NCI-H526 (cell line): Measurements from ENCODE around the gene NXPE3.
A peak's percentile ranks its signal among the peaks of the same experiment; 100 is the strongest.
"Not testable (repeated sequence)": the region's sequence is repeated elsewhere in the genome, so short reads cannot be mapped to it uniquely, and the experiment has no call there.

Experiments
- DNase-seq, 2 experiments: peaks; one replicate each; lab custom pipeline; 2025; lab: John Stamatoyannopoulos, UW

The NXPE3 gene

DNA sequence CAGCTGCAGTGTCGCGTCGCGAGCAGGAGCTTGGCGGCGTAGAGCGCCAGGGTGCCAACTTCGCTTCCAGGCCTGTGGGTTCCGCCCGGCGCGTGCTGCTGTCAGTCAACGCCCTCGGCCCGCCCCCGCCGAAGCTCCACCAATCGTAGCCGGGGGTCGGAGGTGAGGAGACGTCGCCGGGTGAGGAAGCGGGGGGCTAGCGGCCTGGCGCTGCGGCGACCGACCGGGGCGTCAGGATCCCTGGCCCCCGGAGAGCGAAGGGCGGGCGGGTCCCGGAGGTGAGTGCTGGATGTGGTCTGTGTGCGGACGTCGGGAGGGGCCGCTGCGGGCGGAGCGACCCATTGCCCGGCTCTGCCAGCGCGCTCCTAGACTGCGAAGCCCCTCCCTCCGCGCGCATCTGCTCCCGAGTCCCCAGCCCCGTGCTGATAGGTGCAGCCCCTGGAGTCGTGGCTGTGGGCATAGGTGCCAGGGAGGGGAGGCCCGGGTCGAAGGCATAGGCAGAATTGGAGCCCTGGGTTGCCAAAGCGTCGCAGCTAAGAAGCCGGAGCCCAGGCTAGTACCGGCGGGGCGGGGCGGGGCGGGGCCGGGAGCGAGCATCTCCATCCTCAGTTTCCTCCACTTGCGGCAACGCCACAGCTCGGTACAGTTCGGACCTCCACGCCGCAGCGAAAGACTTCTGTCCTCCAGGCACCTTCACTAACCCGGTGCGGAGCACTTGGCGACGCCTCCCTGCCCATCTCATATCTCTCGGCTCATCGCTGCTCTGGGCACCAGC lies at the start of gene NXPE3:
Gene NXPE3 (plus strand): TSS at position 165 of the 775 bp plus-strand sequence. CDS start 6,386 bp downstream, outside the sequence.
- peak; percentile 70 to 89 for DNase-seq

DNA sequence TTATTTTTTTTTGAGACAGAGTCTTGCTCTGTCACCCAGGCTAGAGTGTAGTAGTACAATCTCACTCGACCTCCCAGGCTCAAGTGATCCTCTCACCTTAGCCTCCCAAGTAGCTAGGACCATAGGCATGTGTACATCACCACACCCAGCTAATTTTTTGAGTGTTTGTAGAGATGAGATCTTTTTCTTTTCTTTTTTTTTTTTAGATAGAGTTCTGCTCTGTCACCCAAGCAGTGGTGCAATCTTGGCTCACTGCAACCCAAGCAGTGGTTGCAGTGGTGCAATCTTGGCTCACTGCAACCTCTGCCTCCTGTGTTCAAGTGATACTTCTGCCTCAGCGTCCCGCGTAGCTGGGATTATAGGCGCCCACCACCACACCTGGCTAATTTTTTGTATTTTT lies 49.4 kb upstream of the NXPE3 start:
- DNase-seq, result no peak

DNA sequence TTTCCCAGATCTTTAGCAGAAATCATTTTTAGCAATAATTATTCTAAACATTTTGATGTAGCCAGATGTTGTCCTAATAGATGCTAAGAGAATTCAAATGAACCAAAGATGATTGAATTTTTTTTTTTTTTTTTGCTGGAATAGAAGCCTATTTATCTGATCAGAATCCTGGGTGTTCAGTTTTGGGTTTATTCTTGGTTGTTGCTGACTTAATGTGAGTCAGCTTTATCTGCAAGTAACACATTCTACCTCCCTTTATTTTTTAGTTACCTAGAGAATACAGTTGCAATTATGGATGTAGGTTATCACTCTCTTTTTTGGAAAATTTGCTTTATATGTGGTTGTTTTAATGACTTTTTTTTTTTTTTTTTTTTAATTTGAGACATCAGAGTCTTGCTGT lies 48.2 kb upstream of the NXPE3 start:
- no peak for DNase-seq

DNA sequence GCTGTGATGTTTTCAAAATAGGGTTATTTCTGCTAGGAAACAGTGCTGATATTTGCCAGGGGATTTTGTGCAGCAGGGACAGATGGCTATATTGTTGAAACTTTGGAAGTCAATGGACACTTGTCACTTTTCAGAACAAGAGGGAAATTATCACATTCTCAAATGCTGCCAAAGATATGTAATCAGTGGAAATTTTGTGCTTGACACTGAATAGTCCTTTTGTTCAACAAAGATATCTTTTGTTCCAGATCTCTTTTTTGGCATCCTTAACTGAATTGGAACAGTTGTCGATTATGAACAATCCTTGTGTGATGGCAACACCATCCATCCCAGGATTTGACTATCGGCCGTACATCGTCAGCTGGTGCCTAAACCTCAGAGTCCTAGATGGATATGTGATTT lies 46.8 kb upstream of the NXPE3 start:
- DNase-seq, result no peak

DNA sequence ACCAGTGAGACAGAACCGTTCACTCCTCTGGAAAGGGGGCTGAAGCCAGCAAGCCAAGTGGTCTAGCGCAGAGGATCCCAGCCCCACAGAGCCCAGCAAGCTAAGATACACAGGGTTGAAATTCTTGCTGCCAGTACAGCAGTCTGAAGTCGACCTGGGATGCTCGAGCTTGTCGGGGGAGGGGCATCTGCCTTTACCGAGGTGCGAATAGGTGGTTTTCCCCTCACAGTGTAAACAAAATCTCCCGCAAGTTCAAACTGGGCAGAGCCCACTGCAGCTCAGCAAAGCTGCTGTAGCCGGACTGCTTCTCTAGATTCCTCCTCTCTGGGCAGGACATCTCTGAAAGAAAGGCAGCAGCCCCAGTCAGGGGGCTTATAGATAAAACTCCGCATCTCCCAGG lies 43.2 kb upstream of the NXPE3 start:
- DNase-seq, result no peak

DNA sequence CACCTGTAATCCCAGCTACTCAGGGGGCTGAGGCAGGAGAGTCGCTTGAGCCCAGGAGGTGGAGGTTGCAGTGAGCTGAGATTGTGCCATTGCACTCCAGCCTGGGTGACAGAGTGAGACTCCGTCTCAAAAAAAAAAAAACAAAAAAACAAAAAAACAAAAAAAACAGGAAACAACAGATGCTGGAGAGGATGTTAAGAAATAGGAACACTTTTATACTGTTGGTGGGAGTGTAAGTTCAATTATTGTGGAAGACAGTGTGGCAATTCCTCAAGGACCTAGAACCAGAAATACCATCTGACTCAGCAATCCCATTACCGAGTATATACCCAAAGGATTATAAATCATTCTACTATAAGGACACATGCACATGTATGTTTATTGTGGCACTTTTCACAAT lies 37.1 kb upstream of the NXPE3 start:
- DNase-seq, result not testable (repeated sequence)

DNA sequence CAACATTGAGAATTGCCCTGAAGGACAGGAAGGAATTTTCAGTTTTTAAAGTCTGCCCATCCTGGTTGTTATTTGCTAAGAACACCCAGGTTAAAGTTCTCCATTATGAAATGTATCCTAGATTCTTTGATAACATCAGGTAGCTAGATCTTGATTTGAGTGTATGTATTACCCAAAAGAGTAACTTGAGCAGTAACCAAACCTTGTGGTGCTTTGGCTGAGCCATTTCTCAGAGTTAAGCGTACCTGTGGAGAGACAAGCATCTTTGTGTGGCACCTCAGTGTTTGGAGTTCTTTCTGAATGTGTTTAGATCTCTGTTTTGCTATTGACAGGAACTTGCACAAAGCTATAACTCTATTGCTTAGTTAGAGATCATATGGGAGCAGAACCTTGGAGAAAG lies 34.2 kb upstream of the NXPE3 start:
- DNase-seq, result no peak

DNA sequence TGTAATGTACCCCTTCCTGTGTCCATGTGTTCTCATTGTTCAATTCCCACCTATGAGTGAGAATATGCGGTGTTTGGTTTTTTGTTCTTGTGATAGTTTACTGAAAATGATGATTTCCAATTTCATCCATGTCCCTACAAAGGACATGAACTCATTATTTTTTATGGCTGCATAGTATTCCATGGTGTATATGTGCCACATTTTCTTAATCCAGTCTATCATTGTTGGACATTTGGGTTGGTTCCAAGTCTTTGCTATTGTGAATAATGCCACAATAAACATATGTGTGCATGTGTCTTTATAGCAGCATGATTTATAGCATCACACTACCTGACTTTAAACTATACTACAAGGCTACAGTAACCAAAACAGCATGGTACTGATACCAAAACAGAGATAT lies 33.1 kb upstream of the NXPE3 start:
- DNase-seq, result not testable (repeated sequence)

DNA sequence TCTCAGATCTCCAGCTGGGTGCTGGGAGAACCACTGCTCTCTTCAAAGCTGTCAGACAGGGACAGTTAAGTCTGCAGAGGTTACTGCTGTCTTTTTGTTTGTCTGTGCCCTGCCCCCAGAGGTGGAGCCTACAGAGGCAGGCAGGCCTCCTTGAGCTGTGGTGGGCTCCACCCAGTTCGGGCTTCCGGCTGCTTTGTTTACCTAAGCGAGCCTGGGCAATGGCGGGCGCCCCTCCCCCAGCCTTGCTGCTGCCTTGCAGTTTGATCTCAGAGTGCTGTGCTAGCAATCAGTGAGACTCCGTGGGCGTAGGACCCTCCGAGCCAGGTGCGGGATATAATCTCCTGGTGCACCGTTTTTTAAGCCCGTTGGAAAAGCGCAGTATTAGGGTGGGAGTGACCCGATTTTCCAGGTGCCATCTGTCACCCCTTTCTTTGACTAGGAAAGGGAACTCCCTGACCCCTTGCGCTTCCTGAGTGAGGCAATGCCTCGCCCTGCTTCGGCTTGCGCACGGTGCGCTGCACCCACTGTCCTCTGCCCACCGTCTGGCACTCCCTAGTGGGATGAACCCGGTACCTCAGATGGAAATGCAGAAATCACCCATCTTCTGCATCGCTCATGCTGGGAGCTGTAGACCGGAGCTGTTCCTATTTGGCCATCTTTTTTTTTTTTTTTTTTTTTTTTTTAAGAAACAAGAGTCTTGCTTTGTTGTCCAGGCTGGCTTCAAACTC lies 25.5 kb upstream of the NXPE3 start:
- DNase-seq, result not testable (repeated sequence)

DNA sequence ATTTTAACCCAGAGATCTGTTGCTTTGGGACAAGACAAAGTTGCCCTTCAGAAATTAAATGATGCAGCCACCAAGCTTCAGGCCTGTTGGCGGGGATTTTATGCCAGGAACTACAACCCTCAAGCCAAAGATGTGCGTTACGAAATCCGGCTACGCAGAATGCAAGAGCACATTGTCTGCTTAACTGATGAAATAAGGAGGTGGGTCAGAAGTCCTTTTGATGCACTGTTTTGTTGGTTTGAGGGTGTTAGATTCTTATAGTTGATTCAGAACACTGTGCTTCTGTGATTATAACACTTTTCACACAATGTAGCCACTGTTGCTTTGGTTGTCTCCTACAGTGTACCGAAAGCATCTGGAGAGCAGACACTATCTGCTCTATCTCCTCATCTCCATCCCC lies 20.8 kb upstream of the NXPE3 start:
- DNase-seq, result no peak

DNA sequence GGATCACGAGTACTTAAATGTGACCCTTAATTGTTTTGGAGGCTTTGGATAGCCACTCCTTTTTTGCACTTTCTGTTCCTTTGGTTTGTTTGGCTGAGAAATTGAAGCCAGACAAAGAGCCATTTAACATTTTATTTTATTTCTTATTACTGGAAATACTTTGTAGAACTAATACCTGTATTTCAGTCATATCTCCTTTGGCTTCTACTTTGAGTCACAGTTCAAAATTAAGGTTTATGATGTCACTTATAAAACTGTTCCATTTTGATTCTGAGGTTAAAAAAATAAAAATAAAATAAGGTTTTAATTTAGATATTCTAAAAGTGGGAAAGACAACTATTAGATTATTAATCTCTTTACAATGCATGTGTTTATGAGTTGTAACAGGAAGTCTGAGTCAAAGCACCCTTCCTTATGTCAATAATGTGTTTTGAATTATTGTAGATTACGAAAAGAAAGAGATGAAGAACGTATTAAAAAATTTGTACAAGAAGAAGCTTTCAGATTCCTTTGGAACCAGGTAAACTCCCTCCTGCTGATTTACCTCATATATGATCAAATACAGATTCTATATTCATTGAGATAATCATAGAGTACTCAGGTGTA lies 16.9 kb upstream of the NXPE3 start:
- DNase-seq, result no peak

DNA sequence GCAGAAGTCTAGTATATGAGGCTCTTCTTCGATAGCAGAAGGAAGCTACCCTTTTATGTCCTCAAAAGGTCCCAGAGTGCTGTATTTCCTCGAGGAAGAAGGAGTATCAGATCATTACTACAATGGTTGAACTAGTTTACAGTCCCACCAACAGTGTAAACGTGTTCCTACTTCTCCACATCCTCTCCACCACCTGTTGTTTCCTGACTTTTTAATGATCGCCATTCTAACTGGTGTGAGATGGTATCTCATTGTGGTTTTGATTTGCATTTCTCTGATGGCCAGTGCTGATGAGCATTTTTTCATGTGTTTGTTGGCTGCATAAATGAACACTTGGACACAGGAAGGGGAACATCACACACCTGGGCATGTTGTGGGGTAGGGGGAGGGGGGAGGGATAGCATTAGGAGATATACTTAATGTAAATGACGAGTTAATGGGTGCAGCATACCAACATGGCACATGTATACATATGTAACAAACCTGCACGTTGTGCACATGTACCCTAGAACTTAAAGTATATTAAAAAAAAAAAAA lies 1.2 kb upstream of the NXPE3 start:
- DNase-seq, result peak in 1 of 2 experiments; percentile 7

DNA sequence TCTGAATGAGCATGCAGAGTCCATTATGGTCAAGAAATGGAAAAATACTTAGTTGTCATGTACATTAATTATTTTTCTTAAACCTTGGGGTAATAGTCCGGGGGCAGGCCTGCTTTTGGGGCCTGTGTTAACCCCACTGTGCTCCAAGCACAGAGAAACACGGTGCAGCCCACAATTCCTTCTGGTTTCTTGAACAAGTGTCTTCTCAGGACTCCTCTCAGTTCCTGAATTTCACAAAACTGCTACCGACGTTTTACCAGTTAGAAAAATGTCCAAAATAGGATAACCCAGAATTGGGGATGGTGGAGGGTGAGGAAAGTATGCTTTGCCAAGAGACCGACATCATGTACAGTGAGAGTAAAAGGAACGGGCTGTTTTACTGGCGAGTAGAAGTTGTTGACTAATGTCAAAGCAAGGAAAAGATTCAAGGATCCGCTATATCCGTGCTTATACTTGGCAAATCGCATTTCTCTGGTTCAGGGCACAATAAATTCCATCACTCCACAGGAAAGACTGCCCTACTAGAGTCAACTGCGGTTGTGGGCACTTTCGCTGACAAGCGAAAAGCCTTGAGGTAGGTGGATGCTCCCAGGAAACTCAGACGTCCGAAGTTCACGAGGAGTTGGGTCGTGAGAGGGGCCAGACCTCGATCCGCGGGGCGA lies 495 bp upstream of the NXPE3 start:
- DNase-seq, result no peak

DNA sequence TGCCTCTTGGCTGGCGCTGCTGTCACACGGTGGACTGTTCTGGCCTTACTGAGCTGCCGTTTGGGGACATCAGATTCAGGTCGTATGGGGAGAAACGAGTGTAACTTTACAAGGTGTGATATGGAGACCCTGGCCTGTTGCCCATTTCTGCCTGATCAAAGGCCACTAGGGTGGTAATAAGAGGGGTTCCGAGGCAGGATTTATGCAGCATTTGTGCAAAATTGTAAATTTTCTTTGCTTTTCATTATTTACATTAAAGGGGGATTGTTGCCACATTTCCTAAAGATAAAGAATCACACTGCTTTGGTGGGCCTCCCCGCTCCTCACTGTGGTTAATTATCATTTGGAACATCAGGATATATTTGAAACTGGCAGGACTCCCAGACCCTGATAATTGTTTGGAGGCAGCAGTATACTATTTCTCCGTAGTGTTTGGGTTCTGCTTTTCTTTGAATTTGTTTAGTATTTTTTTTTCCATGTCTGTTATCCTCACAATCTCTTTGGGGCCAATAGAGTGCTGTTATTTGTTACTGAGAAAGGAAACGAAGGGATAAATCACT lies 891 bp downstream of the NXPE3 start:
- no peak for DNase-seq

DNA sequence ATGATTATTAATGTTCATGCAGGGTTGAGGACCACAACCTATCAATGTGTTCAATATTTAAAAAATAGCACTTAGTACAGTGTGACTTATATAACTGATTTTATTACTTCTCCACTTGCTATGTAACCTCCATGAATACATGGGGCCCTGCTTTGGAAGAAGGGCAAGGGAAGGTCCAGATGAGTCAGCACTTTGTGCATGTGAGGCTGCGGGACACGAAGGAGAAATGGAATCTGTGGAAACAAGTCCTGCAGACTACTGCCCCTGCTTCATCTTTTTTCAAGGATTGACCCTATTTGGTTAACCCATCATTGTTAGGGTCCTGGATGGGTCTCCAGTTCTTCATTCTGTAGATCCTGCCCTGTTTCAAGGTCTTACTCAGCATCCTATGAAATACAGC lies 1.6 kb downstream of the NXPE3 start:
- DNase-seq, result no peak

DNA sequence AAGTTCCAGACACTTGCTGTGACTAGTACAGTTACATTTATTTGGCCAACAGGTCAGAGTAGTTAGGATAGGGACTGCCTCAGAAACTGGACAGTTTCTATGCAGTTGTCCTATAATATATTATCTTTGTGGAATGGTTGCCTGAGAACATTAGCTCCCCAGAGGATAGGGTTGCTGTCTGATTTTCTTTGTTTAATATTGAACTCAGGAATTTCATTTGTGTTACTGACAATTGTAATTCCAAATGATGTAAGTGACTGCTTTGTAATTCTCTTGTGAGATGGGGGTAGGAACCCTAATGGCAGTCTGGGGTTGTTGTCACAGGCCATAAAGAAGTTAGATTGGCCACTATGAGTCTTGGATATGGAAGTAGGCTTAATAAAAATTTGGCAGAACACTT lies 2.2 kb downstream of the NXPE3 start:
- no peak for DNase-seq

DNA sequence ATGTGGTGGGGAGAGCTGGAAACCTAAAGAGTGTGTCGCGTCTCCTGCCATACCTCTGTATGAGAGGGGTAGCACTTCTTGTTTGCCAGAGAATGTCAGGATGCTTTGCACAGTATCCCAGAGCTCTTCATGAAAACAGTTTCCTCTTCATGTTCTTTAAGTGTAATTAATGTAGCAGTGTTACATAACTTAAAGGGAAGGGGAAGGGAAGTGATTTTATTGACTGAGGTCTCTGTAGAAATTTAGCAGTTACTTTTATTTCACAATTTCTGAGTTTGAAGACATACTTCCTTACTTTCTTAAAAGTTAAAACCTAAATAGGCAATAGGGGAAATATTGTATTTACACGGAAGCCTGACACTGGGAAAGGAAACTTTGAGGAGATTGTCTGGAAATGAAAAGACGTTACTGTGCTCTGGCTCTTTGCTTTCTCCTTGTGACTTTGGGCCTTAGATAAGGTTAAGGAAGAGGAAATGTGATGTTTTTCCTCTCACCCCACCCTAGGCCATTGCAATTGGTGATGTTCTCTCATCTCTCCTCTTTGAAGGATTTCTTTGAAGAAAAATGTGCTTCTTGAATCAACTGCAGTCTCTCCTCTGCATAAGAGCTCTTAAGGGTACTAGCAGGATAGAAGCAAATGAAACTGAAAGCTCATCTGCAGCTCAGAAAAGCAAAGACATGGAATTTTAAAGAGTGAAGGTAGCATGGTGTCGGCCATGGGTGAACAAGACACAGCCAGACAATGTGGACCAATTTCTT lies 6.0 kb downstream of the NXPE3 start:
- DNase-seq, result no peak

DNA sequence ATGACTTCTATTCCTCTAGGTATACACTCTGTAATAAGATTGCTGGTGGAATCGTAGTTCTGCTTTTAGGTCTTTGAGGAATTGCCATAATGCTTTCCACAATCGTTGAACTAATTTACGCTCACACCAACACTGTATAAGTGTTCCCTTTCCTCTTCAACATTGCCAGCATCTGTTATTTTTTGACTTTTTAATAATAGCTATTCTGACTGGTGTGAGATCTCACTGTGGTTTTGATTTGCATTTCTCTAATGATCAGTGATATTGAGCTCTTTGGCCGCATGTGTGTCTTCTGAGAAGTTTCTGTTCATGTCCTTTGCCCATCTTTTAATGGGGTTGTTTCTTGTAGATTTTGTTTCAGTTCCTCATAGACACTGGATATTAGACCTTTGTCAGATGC lies 12.8 kb downstream of the NXPE3 start:
- DNase-seq, result no peak

DNA sequence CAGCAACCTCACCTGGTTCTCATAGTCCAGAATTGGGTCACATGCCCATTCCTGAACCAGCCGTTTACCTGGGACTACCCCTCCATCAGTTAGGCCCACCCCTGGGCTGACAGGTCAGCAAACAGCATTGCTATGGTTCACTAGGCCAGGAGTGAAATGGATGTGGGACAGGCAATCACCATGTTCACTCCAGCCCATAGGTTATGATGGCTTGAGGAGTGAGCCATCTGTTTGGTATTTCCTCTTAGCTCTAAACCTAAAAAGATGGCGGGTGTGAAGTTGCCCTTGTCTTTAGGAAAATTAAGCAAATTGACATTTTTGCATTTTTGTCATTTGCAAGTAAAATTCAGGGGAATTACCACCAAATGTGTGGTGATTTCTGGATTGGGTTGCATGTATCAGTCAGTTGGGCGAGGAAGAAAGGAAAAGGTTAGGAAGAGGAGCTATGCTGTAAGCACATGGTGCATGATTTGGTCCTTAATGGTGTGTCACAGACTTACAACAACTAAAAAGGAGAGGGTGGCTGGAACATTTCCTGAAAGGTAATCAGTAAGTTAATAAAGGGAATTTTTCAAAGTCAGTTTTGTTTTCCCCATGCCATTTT lies 17.2 kb downstream of the NXPE3 start:
- no peak for DNase-seq

DNA sequence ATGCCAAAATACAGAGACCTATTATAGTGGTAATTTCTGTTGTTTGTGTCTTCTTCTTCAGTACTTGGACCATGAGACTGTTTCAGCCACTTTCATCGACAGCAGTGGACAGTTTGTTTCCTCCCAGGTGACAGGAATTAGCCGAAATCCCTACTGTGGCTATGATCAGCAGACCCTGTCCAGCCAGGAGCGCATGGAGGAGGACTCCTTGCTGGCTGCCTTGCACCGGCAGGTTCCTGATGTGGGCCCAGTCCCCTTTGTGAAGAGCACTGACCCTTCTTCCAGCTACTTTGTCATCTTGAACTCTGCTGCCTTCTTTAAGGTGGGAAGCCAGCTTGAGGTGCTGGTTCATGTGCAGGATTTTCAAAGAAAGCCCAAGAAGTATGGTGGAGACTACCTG lies 22.2 kb downstream of the NXPE3 start:
- no peak for DNase-seq

DNA sequence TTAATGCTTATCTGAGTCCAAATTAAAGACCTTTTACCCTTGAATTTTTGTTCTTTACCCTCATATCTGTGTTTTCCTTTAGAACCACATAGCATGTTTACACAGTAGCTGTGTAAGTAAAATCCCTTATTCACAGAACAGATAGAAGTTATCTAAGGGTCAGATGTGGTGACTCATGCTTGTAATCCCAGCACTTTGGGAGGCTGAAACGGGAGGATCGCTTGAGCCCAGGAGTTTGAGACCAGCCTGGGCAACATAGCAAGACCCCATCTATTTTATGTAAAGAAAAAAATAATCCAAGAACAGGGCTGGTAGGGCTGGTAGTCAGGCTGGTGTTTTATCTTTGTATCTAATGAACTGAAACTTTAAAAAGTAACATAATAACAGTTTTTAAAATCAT lies 23.2 kb downstream of the NXPE3 start:
- DNase-seq, result no peak
